ENCODE results near the gene GABBR2.

GRCh38 chr9:98327249-98327561, 381.5 kb downstream of the GABBR2 start:
- no peak for TF ChIP-seq GATA2 (IDR thresholded peaks at IDR 0.05; ENCODE audit: low read depth, low read length)
- TF ChIP-seq GATA3 (IDR thresholded peaks at IDR 0.05; ENCODE audit: low read depth, low read length), result no peak
